ENCODE data around the gene GIPC3. TPM values are rescaled to one million over a fixed set of nuclear protein-coding genes. Genes with fewer than 3 reads are reported as not detected.

The GIPC3 gene
- total and polyA plus RNA-seq, 2 of the 8 experiments (the other 6 are each of a cell fraction or from before 2014, with no cell fraction given): 1.0 to 1.2 TPM

GRCh38 chr19:3563709-3564524, 21.4 kb upstream of the GIPC3 start:
- ChIA-PET POLR2A (ENCODE audit: partially characterized antibody) (interaction anchor here (0.7 to 1.5 kb wide), 2 partner anchors 18 to 19 kb away, joined by 4 read pairs; no protein-coding TSS in a partner anchor), CTCF (ENCODE audit: partially characterized antibody) (interaction anchor here (0.6 to 1.8 kb wide), 3 partner anchors 11 to 23 kb away, joined by 3 to 8 read pairs (median 4); no protein-coding TSS in a partner anchor)
- Histone ChIP-seq H3K56ac (replicated peaks; ENCODE audit: insufficient read length, low read depth, low read length) (no peak overlapping the region), H3K4me1 (replicated peaks in 1 of 4; ENCODE audit: control insufficient read depth in 3 of 4, insufficient read depth in 4 of 4, low read length in 3 of 4) (no peaks in the 10 kb centered on the region), H4K91ac (replicated peaks; ENCODE audit: insufficient read length, low read length) (no peak overlapping the region), H3K36me3 (ENCODE audit: control insufficient read depth in 2 of 4, insufficient read depth in 4 of 4, low read length in 3 of 4) (no peaks in the 10 kb centered on the region), H3K9ac (replicated peaks in 1 of 4; ENCODE audit: extremely low read depth in 1 of 4, low read depth in 3 of 4, low read length in 3 of 4) (no peak overlapping the region), H2BK20ac (ENCODE audit: low read length) (no peak overlapping the region), H3K14ac (ENCODE audit: insufficient read length) (no peak overlapping the region), H3K23ac (ENCODE audit: insufficient read length) (no peak overlapping the region), H3K27me3 (replicated peaks in 1 of 4; ENCODE audit: control insufficient read depth in 3 of 4, extremely low read depth in 1 of 4, insufficient read depth in 3 of 4, low read length in 3 of 4) (peaks cover 0 to 7% (median 0%) of the 10 kb centered on the region in 4 experiments; a peak in 1 of 7 replicates), H3K23me2 (ENCODE audit: low read depth, low read length) (no peaks in the 10 kb centered on the region), H3K18ac (ENCODE audit: extremely low read depth, low read length) (no peak overlapping the region), H3K4ac (replicated peaks; ENCODE audit: insufficient read length, low read depth, low read length) (no peak overlapping the region), H4K20me1 (replicated peaks in 1 of 2; ENCODE audit: control insufficient read depth in 1 of 2, insufficient read depth in 2 of 2, low read length in 2 of 2) (no peaks in the 10 kb centered on the region), H3K79me1 (ENCODE audit: low read depth, low read length) (no peaks in the 10 kb centered on the region), H2BK120ac (replicated peaks; ENCODE audit: low read depth, low read length) (no peak overlapping the region), H2BK12ac (ENCODE audit: low read depth, low read length) (no peak overlapping the region), H4K8ac (ENCODE audit: extremely low read depth, insufficient read depth, low read length) (no peak overlapping the region), H2BK5ac (ENCODE audit: low read depth, low read length) (no peak overlapping the region), H4K5ac (ENCODE audit: insufficient read length, low read depth, low read length) (no peak overlapping the region), H3K4me3 (ENCODE audit: extremely low read depth in 1 of 4, insufficient read depth in 2 of 4, low read depth in 3 of 4, low read length in 4 of 4) (no peak overlapping the region), H2AK5ac (ENCODE audit: low read depth, low read length) (no peak overlapping the region), H2AFZ (ENCODE audit: low read length) (no peak overlapping the region), H3K79me2 (ENCODE audit: control insufficient read depth in 1 of 2, insufficient read depth in 2 of 2, low read length in 2 of 2) (no peaks in the 10 kb centered on the region), H2BK15ac (ENCODE audit: low read length) (no peak overlapping the region), H3K4me2 (ENCODE audit: insufficient read depth in 1 of 2, low read depth in 2 of 2, low read length in 2 of 2) (no peak overlapping the region), H3K9me3 (ENCODE audit: insufficient read depth in 2 of 2, low read depth in 1 of 2, low read length in 1 of 2) (no peaks in the 10 kb centered on the region), H3K27ac (ENCODE audit: low read depth, low read length) (no peak overlapping the region)
- TF ChIP-seq E2F6 (IDR thresholded peaks at IDR 0.05): no peak
- TF ChIP-seq KDM1A (IDR thresholded peaks at IDR 0.05; ENCODE audit: borderline replicate concordance, low read length): peak; percentile 32; the same call in 1 of the 2 replicates
- TF ChIP-seq POLR2A (IDR thresholded peaks at IDR 0.05; ENCODE audit: control extremely low read depth in 1 of 2, low read depth in 2 of 2, low read length in 2 of 2): no peak
- DNase-seq (ENCODE audit: low read depth in 1 of 2, low spot score in 2 of 2) (no peak), FAIRE-seq (no peak)
- 86% methylated on average over 15 of the region's 17 CpGs; no CpG with 5 or more reads in 1 of the 2 experiments for WGBS, 2 experiments (ENCODE audit: extremely low coverage in 1 of 2, insufficient coverage in 1 of 2, insufficient read length in 1 of 2, insufficient replicate concordance in 2 of 2, low coverage in 1 of 2, low lambda C conversion rate in 2 of 2, missing lambda C conversion rate in 1 of 2)
